Measurements from ENCODE around the gene TMEM126B. TPM values are rescaled to one million over a fixed set of nuclear protein-coding genes. Genes with fewer than 3 reads are reported as not detected.
A peak's percentile ranks its signal among the peaks of the same experiment; 100 is the strongest.

TMEM126B gene
- total RNA-seq, 2 experiments from 2014 or later, result 51.6 to 61.2 TPM

DNA sequence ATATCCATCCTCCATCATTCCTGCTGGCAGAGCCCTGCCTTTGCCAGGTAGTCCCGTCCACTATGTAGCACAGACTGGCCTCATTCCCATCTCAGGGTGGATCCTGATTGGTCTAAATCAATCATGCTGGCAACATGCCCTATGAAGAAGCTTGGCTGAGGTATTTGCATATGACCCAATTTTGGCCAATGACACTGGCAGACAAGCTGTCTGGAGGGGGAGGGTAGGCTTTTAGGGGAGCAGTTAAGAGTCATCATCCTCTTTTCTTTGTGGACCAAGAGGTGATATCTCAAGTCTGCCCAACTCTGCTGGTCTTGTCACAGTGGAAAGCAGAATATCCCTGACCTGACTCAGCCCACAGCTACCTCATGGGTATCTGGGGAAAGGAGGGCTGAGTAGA is 52.5 kb downstream of the TMEM126B start:
- no peak overlapping the region for H3K4me3 Mint-ChIP-seq
- DNase-seq (peak; percentile 22), ATAC-seq (peak; percentile 65)
- H3K27me3 Mint-ChIP-seq, result no peaks in the 10 kb centered on the region
- no peak for TF ChIP-seq CTCF (IDR thresholded peaks at IDR 0.05)
- no peaks in the 10 kb centered on the region for H3K9me3 Mint-ChIP-seq
- H3K27ac Mint-ChIP-seq, result no peak overlapping the region
- ChIA-PET POLR2A (interaction anchor here (1.0 to 2.0 kb wide), 4 partner anchors 21 to 164 kb away, joined by 3 to 5 read pairs (median 3); partner anchors contain the start of gene TMEM126A), CTCF (interaction anchor here (1.1 to 1.8 kb wide), 4 partner anchors 10 to 174 kb away, joined by 3 to 7 read pairs (median 5); partner anchors contain the start of gene CCDC83)
- no peaks in the 10 kb centered on the region for H3K36me3 Mint-ChIP-seq (ENCODE audit: low read depth)
- H3K4me1 Mint-ChIP-seq (ENCODE audit: low read depth), result peaks cover 11% of the 10 kb centered on the region
- intact Hi-C loops (cut with micrococcal nuclease), result no loop called here

- CTCF ChIA-PET, result no interaction called here
- DNase-seq (peak; percentile 79), ATAC-seq (peak; percentile 86)
- Mint-ChIP-seq H3K36me3 (ENCODE audit: low read depth) (no peaks in the 10 kb centered on the region), H3K4me3 (peak overlapping the region; percentile 78), H3K27me3 (no peaks in the 10 kb centered on the region), H3K27ac (peak overlapping the region; percentile 90), H3K9me3 (no peaks in the 10 kb centered on the region), H3K4me1 (ENCODE audit: low read depth) (peaks cover 11% of the 10 kb centered on the region)
- TF ChIP-seq CTCF (IDR thresholded peaks at IDR 0.05), result no peak
- POLR2A ChIA-PET, result interaction anchor here (0.5 kb wide), 2 partner anchors 28 to 220 kb away, joined by 3 to 4 read pairs; no protein-coding TSS in a partner anchor
- intact Hi-C loops (cut with micrococcal nuclease), result no loop called here
These were observed 54.2 kb downstream of the TMEM126B start for GRCh38 chr11:85682330-85683305.

- H3K4me3 Mint-ChIP-seq, result no peak overlapping the region
- ATAC-seq (no peak), DNase-seq (no peak)
- ChIA-PET CTCF (interaction anchor here (0.8 to 2.0 kb wide), 5 partner anchors 9 to 169 kb away, joined by 3 to 5 read pairs (median 3); partner anchors contain the start of genes CCDC83 and CREBZF), POLR2A (interaction anchor here (0.9 to 1.3 kb wide), 2 partner anchors 12 to 14 kb away, joined by 4 to 5 read pairs; no protein-coding TSS in a partner anchor)
- peaks cover 11% of the 10 kb centered on the region for H3K4me1 Mint-ChIP-seq (ENCODE audit: low read depth)
- intact Hi-C loops (cut with micrococcal nuclease), result no loop called here
- no peak overlapping the region for H3K27ac Mint-ChIP-seq
- no peaks in the 10 kb centered on the region for H3K9me3 Mint-ChIP-seq
- TF ChIP-seq CTCF (IDR thresholded peaks at IDR 0.05), result no peak
- no peaks in the 10 kb centered on the region for H3K27me3 Mint-ChIP-seq
- H3K36me3 Mint-ChIP-seq (ENCODE audit: low read depth), result no peaks in the 10 kb centered on the region
These were observed 56.9 kb downstream of the TMEM126B start for GRCh38 chr11:85685125-85685819.

GRCh38 chr11:85685820-85686459 is 57.5 kb downstream of the TMEM126B start, which contains the start of gene CCDC89:
Gene CCDC89 (minus strand): TSS chr11:85686195. CDS start chr11:85686130, 65 bp downstream.
- TF ChIP-seq CTCF (IDR thresholded peaks at IDR 0.05), result no peak
- Mint-ChIP-seq H3K36me3 (ENCODE audit: low read depth) (no peaks in the 10 kb centered on the region), H3K4me1 (ENCODE audit: low read depth) (peaks cover 11% of the 10 kb centered on the region), H3K4me3 (no peak within 1 kb of the TSS), H3K27me3 (no peaks in the 10 kb centered on the region), H3K9me3 (no peaks in the 10 kb centered on the region), H3K27ac (no peak within 1 kb of the TSS)
- intact Hi-C loops (cut with micrococcal nuclease), result no loop called here
- ChIA-PET CTCF (interaction anchor here (0.8 to 1.2 kb wide), 3 partner anchors 9 to 23 kb away, joined by 3 read pairs; partner anchors contain the start of gene CREBZF), POLR2A (interaction anchor here (0.9 to 1.3 kb wide), 2 partner anchors 11 to 14 kb away, joined by 4 to 5 read pairs; no protein-coding TSS in a partner anchor)
- no peak for ATAC-seq
- DNase-seq, result no peak

Other genes starting within 250 kb of the TMEM126B start
- 1 to 10 TPM; 2.2 to 2.6 TPM for gene DLG2, start 1.2 kb upstream of the TMEM126B start, total RNA-seq
- 10 to 100 TPM; 47.3 to 48.9 TPM for gene TMEM126A, start 19.4 kb downstream of the TMEM126B start, total RNA-seq
- gene CREBZF, start 36.5 kb downstream of the TMEM126B start, total RNA-seq, result 10 to 100 TPM; 44.8 to 46.5 TPM
- under 1 TPM in 1 of 2 experiments, not detected in 1; 0.36 TPM for gene CCDC89, start 57.6 kb downstream of the TMEM126B start, total RNA-seq
- 10 to 100 TPM in 1 of 2 experiments, 1 to 10 TPM in 1; 9.5 to 11.2 TPM for gene SYTL2, start 182.5 kb downstream of the TMEM126B start, total RNA-seq
- gene CCDC83, start 226.8 kb downstream of the TMEM126B start, total RNA-seq, result not detected